Mammary epithelial cell (primary cell): Measurements from ENCODE around the gene DDX23.

Experiments used
- EZH2 ChIP-seq: IDR thresholded peaks from 2 replicates; pipeline ENCODE4 v1.6.1; 2012; ENCODE audit warnings: low read length, inconsistent platforms, borderline replicate concordance
- TF ChIP-seq, protein P1 (sequence below), 2 donors: IDR thresholded peaks in 1 of 2; conservative IDR thresholded peaks in 1 of 2; 2 replicates each; pipeline ENCODE4 v1.5.1; 2011 to 2012; ENCODE audit warnings: inconsistent platforms in 2 of 2, low read length in 2 of 2, mild to moderate bottlenecking in 2 of 2, control low read depth in 1 of 2, low read depth in 1 of 2; ENCODE audit not compliant: insufficient read depth in 1 of 2; ENCODE audit errors: extremely low read depth in 1 of 2

DNA sequence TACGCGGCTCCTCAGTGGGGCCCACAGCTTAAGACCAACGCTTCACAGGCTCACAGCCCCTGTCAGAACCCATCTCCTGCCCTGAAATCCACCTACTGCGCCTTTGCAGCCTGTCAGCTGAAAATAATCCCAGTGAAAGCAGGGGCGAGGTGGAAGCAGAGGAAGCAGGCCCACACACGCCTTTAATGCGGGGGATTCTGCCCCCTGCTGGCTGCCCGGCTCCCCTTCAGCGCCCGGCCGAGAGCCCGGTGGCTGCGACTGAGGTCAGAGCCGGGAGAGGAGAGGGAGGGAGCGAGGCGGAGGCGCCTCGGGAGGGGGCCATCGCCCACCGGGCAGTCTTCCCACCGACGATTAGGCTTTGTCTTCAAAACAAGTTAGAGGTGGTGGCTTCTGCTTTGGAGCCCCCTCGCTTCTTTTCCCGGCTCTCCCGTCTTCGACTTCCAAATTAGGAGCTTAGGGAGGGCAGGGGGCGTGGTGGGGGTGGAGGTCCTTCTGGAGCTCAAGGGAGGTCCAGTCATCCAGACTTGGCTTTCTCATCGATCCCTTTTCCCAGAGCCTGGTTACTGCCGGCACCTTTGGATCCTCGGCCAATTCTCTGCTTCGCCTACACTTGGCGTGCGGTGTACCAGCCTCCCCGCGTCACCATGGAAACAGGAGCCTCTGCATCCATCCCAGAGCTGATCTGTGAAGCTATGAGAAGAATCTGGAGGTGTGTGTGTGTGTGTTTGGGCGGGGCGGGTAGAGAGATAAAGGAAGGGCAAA lies 38.9 kb upstream of the DDX23 start:
- TF ChIP-seq, protein P1, sequence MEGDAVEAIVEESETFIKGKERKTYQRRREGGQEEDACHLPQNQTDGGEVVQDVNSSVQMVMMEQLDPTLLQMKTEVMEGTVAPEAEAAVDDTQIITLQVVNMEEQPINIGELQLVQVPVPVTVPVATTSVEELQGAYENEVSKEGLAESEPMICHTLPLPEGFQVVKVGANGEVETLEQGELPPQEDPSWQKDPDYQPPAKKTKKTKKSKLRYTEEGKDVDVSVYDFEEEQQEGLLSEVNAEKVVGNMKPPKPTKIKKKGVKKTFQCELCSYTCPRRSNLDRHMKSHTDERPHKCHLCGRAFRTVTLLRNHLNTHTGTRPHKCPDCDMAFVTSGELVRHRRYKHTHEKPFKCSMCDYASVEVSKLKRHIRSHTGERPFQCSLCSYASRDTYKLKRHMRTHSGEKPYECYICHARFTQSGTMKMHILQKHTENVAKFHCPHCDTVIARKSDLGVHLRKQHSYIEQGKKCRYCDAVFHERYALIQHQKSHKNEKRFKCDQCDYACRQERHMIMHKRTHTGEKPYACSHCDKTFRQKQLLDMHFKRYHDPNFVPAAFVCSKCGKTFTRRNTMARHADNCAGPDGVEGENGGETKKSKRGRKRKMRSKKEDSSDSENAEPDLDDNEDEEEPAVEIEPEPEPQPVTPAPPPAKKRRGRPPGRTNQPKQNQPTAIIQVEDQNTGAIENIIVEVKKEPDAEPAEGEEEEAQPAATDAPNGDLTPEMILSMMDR (conservative IDR thresholded peaks at IDR 0.05 in 1 of 2, IDR thresholded peaks at IDR 0.05 in 1 of 2; ENCODE audit: extremely low read depth in 1 of 2, insufficient read depth in 1 of 2, low read depth in 1 of 2, low read length in 2 of 2), result peak; percentile 79 to 95
- TF ChIP-seq EZH2, result no peak
